A673 (cell line): ENCODE measurements around the gene RFESD. TPM values are rescaled to one million over a fixed set of nuclear protein-coding genes. Genes with fewer than 3 reads are reported as not detected.

Source experiments
- BruUV-seq: library from RNA; stranded (reverse); fragments of 400-500 nt; replicated peaks from 2 replicates; lab custom pipeline; 2021; lab: Mats Ljungman, UMichigan
- CTCF ChIA-PET: fragments of 300-600 bp; sonication (Branson Sonifier 250); formaldehyde crosslinking; loops from one replicate; lab custom pipeline; 2022; ENCODE audit warnings: antibody characterized with exemption; lab: Charles Lee
- POLR2A ChIA-PET: fragments of 300-600 bp; sonication (Branson Sonifier 250); formaldehyde crosslinking; loops from one replicate; lab custom pipeline; 2022; ENCODE audit warnings: antibody characterized with exemption; ENCODE audit not compliant: low non-redundant PET; lab: Charles Lee
- DNase-seq: peaks from one replicate; pipeline ENCODE4 v3.0.0-alpha.2; 2015; ENCODE audit warnings: low spot score
- H3K27ac ChIP-seq: fragments of 200-600 bp; sonication (generic); 2 replicates; pipeline ENCODE4 v1.5.1; 2016; ENCODE audit warnings: mixed run types, low read depth, mild to moderate bottlenecking, mixed read lengths, antibody characterized with exemption, low read length; ENCODE audit not compliant: poor library complexity, severe bottlenecking
- H3K27me3 ChIP-seq: fragments of 200-600 bp; sonication (generic); replicated peaks from 2 replicates; pipeline ENCODE4 v1.6.1; 2017; ENCODE audit warnings: mixed run types, low read depth, mild to moderate bottlenecking, mixed read lengths, antibody characterized with exemption, low read length; ENCODE audit not compliant: insufficient read depth, poor library complexity
- H3K36me3 ChIP-seq: fragments of 200-600 bp; sonication (generic); 2 replicates; pipeline ENCODE4 v1.6.1; 2016; ENCODE audit warnings: mixed run types, mild to moderate bottlenecking, mixed read lengths, antibody characterized with exemption, low read length; ENCODE audit not compliant: insufficient read depth, poor library complexity, severe bottlenecking
- H3K4me1 ChIP-seq: fragments of 200-600 bp; sonication (generic); 2 replicates; pipeline ENCODE4 v1.6.1; 2017; ENCODE audit warnings: mixed run types, mild to moderate bottlenecking, mixed read lengths, antibody characterized with exemption, low read length; ENCODE audit not compliant: insufficient read depth, poor library complexity, severe bottlenecking
- H3K4me3 ChIP-seq: fragments of 200-600 bp; sonication (generic); 2 replicates; pipeline ENCODE4 v1.5.1; 2016; ENCODE audit warnings: low read depth, mixed run types, mild to moderate bottlenecking, mixed read lengths, low read length; ENCODE audit not compliant: poor library complexity, severe bottlenecking
- H3K9me3 ChIP-seq: fragments of 200-600 bp; sonication (generic); 2 replicates; pipeline ENCODE4 v1.6.1; 2016; ENCODE audit warnings: mixed run types, low read depth, mild to moderate bottlenecking, mixed read lengths, antibody characterized with exemption, low read length; ENCODE audit not compliant: poor library complexity, severe bottlenecking
- EZH2 ChIP-seq: fragments of 200-600 bp; sonication (generic); IDR thresholded peaks from 2 replicates; pipeline ENCODE4 v1.6.1; 2017; ENCODE audit warnings: borderline replicate concordance, low read depth, mild to moderate bottlenecking, mixed read lengths, antibody characterized with exemption, low read length; ENCODE audit not compliant: poor library complexity, severe bottlenecking
- intact Hi-C: fragments of 100-400 bp; cut with micrococcal nuclease; formaldehyde crosslinking; loops from one replicate; pipeline ENCODE4 v1.10.0; 2022; ENCODE audit not compliant: unreplicated experiment
- total RNA-seq: library from RNA; stranded (reverse); gene quantifications from 2 replicates; pipeline ENCODE4 v1.2.3, GENCODE V29; 2021
- TF ChIP-seq, protein P1 (sequence below): fragments of 300-800, 200-600 bp; sonication (generic); conservative IDR thresholded peaks from 2 replicates; pipeline ENCODE4 v1.5.1; 2017; ENCODE audit warnings: low read depth, mild to moderate bottlenecking, antibody characterized with exemption, low read length, moderate library complexity, mixed read lengths

Gene RFESD
- total RNA-seq, 1 experiment from 2014 or later = 2.4 TPM

DNA sequence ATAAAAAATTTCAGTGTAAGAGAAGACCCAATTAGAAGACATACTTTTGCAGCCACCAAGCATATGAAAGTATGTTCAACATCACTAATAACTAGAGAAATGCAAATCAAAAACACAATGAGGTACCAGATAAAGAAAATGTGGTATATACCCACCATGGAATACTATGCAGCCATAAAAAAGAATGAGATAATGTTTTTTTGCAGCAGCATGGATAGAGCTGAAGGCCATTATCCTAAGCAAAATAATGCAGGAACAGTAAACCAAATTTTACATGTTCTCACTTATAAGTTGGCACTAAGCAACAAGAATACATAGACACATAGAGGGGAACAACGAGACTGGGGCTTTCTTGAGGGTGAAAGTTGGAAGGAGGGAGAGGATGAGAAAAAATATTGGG lies 43.1 kb downstream of the RFESD start:
- Histone ChIP-seq H3K36me3 (no peaks in the 10 kb centered on the region), H3K4me1 (no peaks in the 10 kb centered on the region), H3K4me3 (no peak overlapping the region), H3K9me3 (no peaks in the 10 kb centered on the region), H3K27ac (no peak overlapping the region), H3K27me3 (no peaks in the 10 kb centered on the region)
- POLR2A ChIA-PET = no interaction called here
- no TSS peak for BruUV-seq
- no peak for TF ChIP-seq EZH2
- TF ChIP-seq, protein P1, sequence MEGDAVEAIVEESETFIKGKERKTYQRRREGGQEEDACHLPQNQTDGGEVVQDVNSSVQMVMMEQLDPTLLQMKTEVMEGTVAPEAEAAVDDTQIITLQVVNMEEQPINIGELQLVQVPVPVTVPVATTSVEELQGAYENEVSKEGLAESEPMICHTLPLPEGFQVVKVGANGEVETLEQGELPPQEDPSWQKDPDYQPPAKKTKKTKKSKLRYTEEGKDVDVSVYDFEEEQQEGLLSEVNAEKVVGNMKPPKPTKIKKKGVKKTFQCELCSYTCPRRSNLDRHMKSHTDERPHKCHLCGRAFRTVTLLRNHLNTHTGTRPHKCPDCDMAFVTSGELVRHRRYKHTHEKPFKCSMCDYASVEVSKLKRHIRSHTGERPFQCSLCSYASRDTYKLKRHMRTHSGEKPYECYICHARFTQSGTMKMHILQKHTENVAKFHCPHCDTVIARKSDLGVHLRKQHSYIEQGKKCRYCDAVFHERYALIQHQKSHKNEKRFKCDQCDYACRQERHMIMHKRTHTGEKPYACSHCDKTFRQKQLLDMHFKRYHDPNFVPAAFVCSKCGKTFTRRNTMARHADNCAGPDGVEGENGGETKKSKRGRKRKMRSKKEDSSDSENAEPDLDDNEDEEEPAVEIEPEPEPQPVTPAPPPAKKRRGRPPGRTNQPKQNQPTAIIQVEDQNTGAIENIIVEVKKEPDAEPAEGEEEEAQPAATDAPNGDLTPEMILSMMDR = no peak
- CTCF ChIA-PET = interaction anchor here (0.6 kb wide), 1 partner anchor 36 kb away, joined by 5 read pairs; no protein-coding TSS in a partner anchor
- no peak for DNase-seq
- intact Hi-C loops = no loop called here

DNA sequence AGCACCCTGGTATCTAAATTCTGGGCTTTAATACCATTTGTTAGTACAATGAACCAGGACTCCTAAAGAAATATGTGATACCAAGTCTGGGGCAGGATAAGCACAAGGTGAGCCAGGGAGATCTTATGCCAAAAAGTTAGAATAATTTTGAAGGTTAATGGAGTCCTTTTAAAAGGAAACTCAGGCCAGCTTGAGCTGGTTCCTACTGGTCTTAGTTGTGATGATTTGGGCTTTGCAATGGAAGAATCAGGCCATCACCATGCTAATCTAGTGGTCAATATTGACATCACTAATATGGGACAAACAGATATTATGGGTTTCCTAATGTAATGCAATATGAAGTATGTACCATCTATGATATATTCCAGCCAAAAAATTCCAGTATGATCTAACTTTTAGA lies 43.8 kb downstream of the RFESD start:
- Histone ChIP-seq H3K9me3 (no peaks in the 10 kb centered on the region), H3K36me3 (no peaks in the 10 kb centered on the region), H3K4me3 (no peak overlapping the region), H3K4me1 (no peaks in the 10 kb centered on the region), H3K27me3 (no peaks in the 10 kb centered on the region), H3K27ac (no peak overlapping the region)
- ChIA-PET POLR2A (no interaction called here), CTCF (interaction anchor here (0.6 kb wide), 1 partner anchor 35 kb away, joined by 5 read pairs; no protein-coding TSS in a partner anchor)
- no peak for TF ChIP-seq EZH2
- TF ChIP-seq, protein P1 = no peak
- intact Hi-C loops = no loop called here
- no peak for DNase-seq
- BruUV-seq = no TSS peak

DNA sequence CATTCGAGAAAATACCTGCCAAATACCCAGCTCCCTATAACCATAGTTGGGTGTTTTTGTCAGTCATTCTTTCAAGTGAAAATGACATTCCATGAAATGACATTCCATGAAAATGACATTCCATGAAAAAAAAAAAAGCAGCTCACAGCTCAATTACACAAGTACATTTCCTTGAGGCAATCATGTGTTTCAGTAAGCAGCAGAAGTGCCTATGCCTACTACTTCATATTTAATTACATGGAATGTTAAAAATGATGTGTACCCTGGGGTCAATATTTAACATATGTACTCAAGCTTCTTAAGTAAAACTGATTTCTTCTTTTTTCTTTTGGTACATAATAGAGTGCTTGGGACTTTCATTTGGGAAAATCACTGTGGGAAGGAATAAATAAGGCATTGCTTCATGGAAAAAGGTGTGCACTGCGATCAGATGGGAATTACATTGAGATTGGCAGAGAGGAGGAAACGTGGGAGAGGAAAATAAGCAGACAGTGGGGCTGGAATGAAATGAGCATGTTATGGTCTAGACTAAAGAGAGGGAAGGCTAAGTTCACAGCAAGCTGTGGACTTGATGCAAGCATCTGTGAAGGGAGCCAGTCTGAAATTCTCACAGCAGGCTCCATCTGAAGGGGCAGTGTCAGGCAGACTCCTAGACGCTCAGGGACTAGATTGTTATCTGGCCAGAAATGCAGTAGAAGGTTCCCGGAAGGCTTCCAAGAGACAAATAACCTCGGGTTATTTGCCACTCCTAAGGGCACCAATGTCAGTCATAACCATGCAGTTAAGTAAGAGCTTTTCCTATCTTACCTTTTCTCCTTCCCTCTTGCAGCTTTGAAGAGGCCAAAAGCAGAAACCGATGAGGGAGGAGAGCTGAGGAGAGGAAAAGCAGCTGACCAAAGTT lies 51.5 kb downstream of the RFESD start:
- ChIA-PET POLR2A (no interaction called here), CTCF (interaction anchor here (0.7 kb wide), 1 partner anchor 21 kb away, joined by 3 read pairs; no protein-coding TSS in a partner anchor)
- Histone ChIP-seq H3K36me3 (no peaks in the 10 kb centered on the region), H3K4me1 (no peaks in the 10 kb centered on the region), H3K9me3 (no peaks in the 10 kb centered on the region), H3K27me3 (no peaks in the 10 kb centered on the region), H3K27ac (no peak overlapping the region), H3K4me3 (no peak overlapping the region)
- BruUV-seq = no TSS peak
- TF ChIP-seq EZH2 = no peak
- TF ChIP-seq, protein P1 = no peak
- DNase-seq = no peak
- intact Hi-C loops = no loop called here
